ENCODE measurements around the gene AMBP. TPM values are rescaled to one million over a fixed set of nuclear protein-coding genes. Genes with fewer than 3 reads are reported as not detected.
A peak's percentile ranks its signal among the peaks of the same experiment; 100 is the strongest.

AMBP gene
- total RNA-seq, 1 donor from 2014 or later: not detected

GRCh38 chr9:114028646-114029045 is 49.5 kb downstream of the AMBP start:
- H3K9me3 ChIP-seq (ENCODE audit: low read depth): peaks cover 4% of the 10 kb centered on the region
- no peak overlapping the region for H3K4me3 ChIP-seq
- peak overlapping the region; percentile 76 for H3K27ac Mint-ChIP-seq
- no peaks in the 10 kb centered on the region for H3K79me2 ChIP-seq (ENCODE audit: low read depth)
- H3F3A ChIP-seq (ENCODE audit: low read depth): peaks cover 5% of the 10 kb centered on the region
- peaks cover 15% of the 10 kb centered on the region for H4K20me1 ChIP-seq (ENCODE audit: low read depth)
- no peak overlapping the region for H2AFZ ChIP-seq (replicated peaks)
- no peaks in the 10 kb centered on the region for H3K27me3 Mint-ChIP-seq (ENCODE audit: insufficient read depth, low read depth)
- no peaks in the 10 kb centered on the region for H3K27me3 ChIP-seq
- peaks cover 5% of the 10 kb centered on the region for H3K4me1 Mint-ChIP-seq
- no peak for TF ChIP-seq EZH2 (IDR thresholded peaks at IDR 0.05)
- TF ChIP-seq EZH2phosphoT487 (IDR thresholded peaks at IDR 0.05): no peak
- TF ChIP-seq CTCF (IDR thresholded peaks at IDR 0.05): no peak
- no peak overlapping the region for H3K4me2 ChIP-seq
- H3K4me3 Mint-ChIP-seq: no peak overlapping the region
- peaks cover 4% of the 10 kb centered on the region for H3K36me3 ChIP-seq
- H3K9ac ChIP-seq: no peak overlapping the region
- DNase-seq (ENCODE audit: low spot score): no peak
- peaks cover 12% of the 10 kb centered on the region for H3K4me1 ChIP-seq
- peaks cover 34% of the 10 kb centered on the region for H3K36me3 Mint-ChIP-seq
- H3K9me3 Mint-ChIP-seq: peaks cover 13% of the 10 kb centered on the region
- H3K27ac ChIP-seq: no peak overlapping the region

GRCh38 chr9:114027863-114028465 is 50.1 kb downstream of the AMBP start:
- H3F3A ChIP-seq (ENCODE audit: low read depth): peaks cover 4% of the 10 kb centered on the region
- H3K9ac ChIP-seq: no peak overlapping the region
- H3K36me3 ChIP-seq: peaks cover 10% of the 10 kb centered on the region
- H3K4me3 ChIP-seq: no peak overlapping the region
- H3K4me1 Mint-ChIP-seq: peaks cover 5% of the 10 kb centered on the region
- H3K27ac ChIP-seq: no peak overlapping the region
- H3K4me2 ChIP-seq: no peak overlapping the region
- H3K9me3 ChIP-seq (ENCODE audit: low read depth): peaks cover 9% of the 10 kb centered on the region
- no peak for DNase-seq (ENCODE audit: low spot score)
- peaks cover 11% of the 10 kb centered on the region for H3K4me1 ChIP-seq
- H3K27me3 ChIP-seq: no peaks in the 10 kb centered on the region
- peaks cover 20% of the 10 kb centered on the region for H3K9me3 Mint-ChIP-seq
- TF ChIP-seq CTCF (IDR thresholded peaks at IDR 0.05) (no peak), EZH2phosphoT487 (IDR thresholded peaks at IDR 0.05) (no peak), EZH2 (IDR thresholded peaks at IDR 0.05) (no peak)
- H2AFZ ChIP-seq (replicated peaks): no peak overlapping the region
- H3K79me2 ChIP-seq (ENCODE audit: low read depth): no peaks in the 10 kb centered on the region
- H3K27ac Mint-ChIP-seq: no peak overlapping the region
- H4K20me1 ChIP-seq (ENCODE audit: low read depth): peaks cover 12% of the 10 kb centered on the region
- H3K27me3 Mint-ChIP-seq (ENCODE audit: insufficient read depth, low read depth): no peaks in the 10 kb centered on the region
- H3K36me3 Mint-ChIP-seq: peaks cover 37% of the 10 kb centered on the region
- no peak overlapping the region for H3K4me3 Mint-ChIP-seq

GRCh38 chr9:114027159-114027862 is 50.8 kb downstream of the AMBP start:
- DNase-seq (ENCODE audit: low spot score): no peak
- Mint-ChIP-seq H3K4me3 (no peak overlapping the region), H3K9me3 (peaks cover 27% of the 10 kb centered on the region), H3K4me1 (peaks cover under 1% of the 10 kb centered on the region), H3K36me3 (peaks cover 38% of the 10 kb centered on the region), H3K27ac (no peak overlapping the region), H3K27me3 (ENCODE audit: insufficient read depth, low read depth) (no peaks in the 10 kb centered on the region)
- Histone ChIP-seq H3K79me2 (ENCODE audit: low read depth) (no peaks in the 10 kb centered on the region), H3K36me3 (peaks cover 14% of the 10 kb centered on the region), H2AFZ (replicated peaks) (no peak overlapping the region), H3F3A (ENCODE audit: low read depth) (no peaks in the 10 kb centered on the region), H3K4me3 (no peak overlapping the region), H3K4me1 (peaks cover 4% of the 10 kb centered on the region), H3K4me2 (no peak overlapping the region), H3K27me3 (no peaks in the 10 kb centered on the region), H3K27ac (no peak overlapping the region), H3K9me3 (ENCODE audit: low read depth) (peaks cover 9% of the 10 kb centered on the region), H4K20me1 (ENCODE audit: low read depth) (peaks cover 6% of the 10 kb centered on the region), H3K9ac (no peak overlapping the region)
- TF ChIP-seq EZH2 (IDR thresholded peaks at IDR 0.05) (no peak), EZH2phosphoT487 (IDR thresholded peaks at IDR 0.05) (no peak), CTCF (IDR thresholded peaks at IDR 0.05) (no peak)

Measured in neural progenitor cell (in vitro differentiated cells).